Measurements from ENCODE around the gene PTPN5.

GRCh38 chr11:18834754-18835466 is 43.3 kb upstream of the PTPN5 start:
- TF ChIP-seq CTCF (IDR thresholded peaks at IDR 0.05; ENCODE audit: low read length) (no peak), EZH2phosphoT487 (IDR thresholded peaks at IDR 0.05; ENCODE audit: low read length) (no peak), EZH2 (optimal IDR thresholded peaks at IDR 0.05; ENCODE audit: low read depth, low read length) (no peak)
